WTC11 (cell line): Measurements from ENCODE around the gene DCAF5. TPM values are rescaled to one million over a fixed set of nuclear protein-coding genes. Genes with fewer than 3 reads are reported as not detected.
A peak's percentile ranks its signal among the peaks of the same experiment; 100 is the strongest.

ENCODE experiments used
- ATAC-seq: fragments of 200-7000 bp; cut with Tn5 transposase; 2 replicates; pipeline ENCODE4 v1.10.0; 2021; ENCODE audit warnings: mild to moderate bottlenecking, moderate library complexity
- CTCF ChIA-PET: fragments of 300-600 bp; sonication (Branson Sonifier 250); formaldehyde crosslinking; loops from one replicate; lab custom pipeline; 2021; ENCODE audit warnings: antibody characterized with exemption; lab: Charles Lee
- POLR2A ChIA-PET: fragments of 350-600 bp; sonication (Branson Sonifier 250); formaldehyde crosslinking; loops from one replicate; lab custom pipeline; 2021; ENCODE audit warnings: antibody characterized with exemption; lab: Charles Lee
- DNase-seq: peaks from one replicate; pipeline ENCODE4 v3.0.0; 2021; ENCODE audit warnings: low spot score
- H3K27ac Mint-ChIP-seq: 2 replicates; pipeline ENCODE4 v1.8.0; 2021; ENCODE audit warnings: mixed read lengths
- H3K27me3 Mint-ChIP-seq: 2 replicates; pipeline ENCODE4 v1.8.0; 2021; ENCODE audit warnings: low read depth, mild to moderate bottlenecking, moderate library complexity, mixed read lengths
- H3K36me3 Mint-ChIP-seq: 2 replicates; pipeline ENCODE4 v1.8.0; 2021; ENCODE audit warnings: mixed read lengths
- H3K4me1 Mint-ChIP-seq: 2 replicates; pipeline ENCODE4 v1.8.0; 2022; ENCODE audit warnings: mixed read lengths
- H3K4me3 Mint-ChIP-seq: 2 replicates; pipeline ENCODE4 v1.8.0; 2021; ENCODE audit warnings: mild to moderate bottlenecking, moderate library complexity, mixed read lengths
- H3K9me3 Mint-ChIP-seq: 2 replicates; pipeline ENCODE4 v1.8.0; 2021; ENCODE audit warnings: mixed read lengths
- AR ChIP-seq: fragments of 250-450 bp; sonication (Bioruptor Pico); IDR thresholded peaks from 2 replicates; pipeline ENCODE4 v1.9.0; 2021; ENCODE audit warnings: mild to moderate bottlenecking
- ATF1 ChIP-seq: sonication (generic); formaldehyde crosslinking; IDR thresholded peaks from 2 replicates; pipeline ENCODE4 v1.8.1; 2023; ENCODE audit warnings: mild to moderate bottlenecking, moderate library complexity, missing genetic modification reagents
- EMX1 ChIP-seq: fragments of 250-450 bp; sonication (Bioruptor Pico); IDR thresholded peaks from 2 replicates; pipeline ENCODE4 v1.8.0; 2021; ENCODE audit warnings: mild to moderate bottlenecking
- FOXK1 ChIP-seq: sonication (generic); formaldehyde crosslinking; IDR thresholded peaks from 2 replicates; pipeline ENCODE4 v1.8.0; 2022; ENCODE audit warnings: mild to moderate bottlenecking, moderate library complexity, missing genetic modification reagents
- FOXP4 ChIP-seq: sonication (generic); formaldehyde crosslinking; IDR thresholded peaks from 2 replicates; pipeline ENCODE4 v1.8.0; 2022; ENCODE audit warnings: mild to moderate bottlenecking, missing genetic modification reagents
- HMGXB4 ChIP-seq: sonication (generic); formaldehyde crosslinking; IDR thresholded peaks from 2 replicates; pipeline ENCODE4 v1.8.1; 2023; ENCODE audit warnings: mild to moderate bottlenecking, moderate library complexity, missing genetic modification reagents
- IRF2 ChIP-seq: sonication (generic); formaldehyde crosslinking; IDR thresholded peaks from 2 replicates; pipeline ENCODE4 v1.8.0; 2022; ENCODE audit warnings: low read depth, missing genetic modification reagents, borderline replicate concordance
- STAT6 ChIP-seq: sonication (generic); formaldehyde crosslinking; conservative IDR thresholded peaks from 2 replicates; pipeline ENCODE4 v1.8.1; 2023; ENCODE audit warnings: mild to moderate bottlenecking, low read depth, missing genetic modification reagents, moderate library complexity
- TEAD1 ChIP-seq: sonication (generic); formaldehyde crosslinking; IDR thresholded peaks from 2 replicates; pipeline ENCODE4 v1.8.0; 2022; ENCODE audit warnings: mild to moderate bottlenecking, missing genetic modification reagents
- TEAD4 ChIP-seq: sonication (generic); formaldehyde crosslinking; IDR thresholded peaks from 2 replicates; pipeline ENCODE4 v1.8.0; 2022; ENCODE audit warnings: mild to moderate bottlenecking, missing genetic modification reagents
- USF1 ChIP-seq: sonication (generic); formaldehyde crosslinking; IDR thresholded peaks from 2 replicates; pipeline ENCODE4 v1.8.0; 2022; ENCODE audit warnings: mild to moderate bottlenecking, missing genetic modification reagents
- USF2 ChIP-seq: sonication (generic); formaldehyde crosslinking; IDR thresholded peaks from 2 replicates; pipeline ENCODE4 v1.8.1; 2023; ENCODE audit warnings: mild to moderate bottlenecking, missing genetic modification reagents, moderate library complexity
- ZBTB21 ChIP-seq: sonication (generic); formaldehyde crosslinking; IDR thresholded peaks from 2 replicates; pipeline ENCODE4 v1.8.1; 2023; ENCODE audit warnings: mild to moderate bottlenecking, missing genetic modification reagents, borderline replicate concordance
- ZNF396 ChIP-seq: fragments of 250-450 bp; sonication (Bioruptor Pico); IDR thresholded peaks from 2 replicates; pipeline ENCODE4 v1.8.0; 2021; ENCODE audit warnings: mild to moderate bottlenecking, moderate library complexity, borderline replicate concordance
- total RNA-seq: library from RNA; stranded (reverse); gene quantifications from 3 replicates; pipeline ENCODE4 v1.2.3, GENCODE V29; 2021

The DCAF5 gene
- total RNA-seq, 1 experiment from 2014 or later = 30.3 TPM

- H3K4me1 Mint-ChIP-seq = peaks cover 60% of the 10 kb centered on the region
- ATAC-seq (no peak), DNase-seq (no peak)
- no peaks in the 10 kb centered on the region for H3K36me3 Mint-ChIP-seq
- H3K27me3 Mint-ChIP-seq = no peaks in the 10 kb centered on the region
- H3K27ac Mint-ChIP-seq = peak overlapping the region; percentile 16; the same call in 1 of the 2 replicates
- ChIA-PET POLR2A (interaction anchor here (1.0 kb wide), 1 partner anchor 60 kb away, joined by 3 read pairs; the partner anchor contains the start of gene ACTN1), CTCF (interaction anchor here (0.7 to 1.5 kb wide), 4 partner anchors 26 to 176 kb away, joined by 3 read pairs; no protein-coding TSS in a partner anchor)
- no peaks in the 10 kb centered on the region for H3K9me3 Mint-ChIP-seq
- TF ChIP-seq AR (CRISPR knock-in tag) (no peak), USF1 (CRISPR knock-in tag) (no peak), IRF2 (CRISPR knock-in tag) (no peak), ATF1 (CRISPR knock-in tag) (no peak), FOXP4 (CRISPR knock-in tag) (no peak), HMGXB4 (no peak), TEAD4 (CRISPR knock-in tag) (no peak), ZBTB21 (no peak), USF2 (no peak), FOXK1 (CRISPR knock-in tag) (no peak), TEAD1 (CRISPR knock-in tag) (no peak), STAT6 (CRISPR knock-in tag) (no peak), ZNF396 (no peak), EMX1 (CRISPR knock-in tag) (no peak)
- H3K4me3 Mint-ChIP-seq = no peak overlapping the region
These were observed 113.7 kb downstream of the DCAF5 start for GRCh38 chr14:69039288-69039628.
